GM18499 (cell line): Measurements from ENCODE around the gene BFSP2.
"Not testable (repeated sequence)": the region's sequence is repeated elsewhere in the genome, so short reads cannot be mapped to it uniquely, and the experiment has no call there.

Source experiments
- ATAC-seq: cut with Tn5 transposase; IDR thresholded peaks from one replicate; pipeline ENCODE4 v1.9.1; 2021; ENCODE audit warnings: moderate number of reproducible peaks; ENCODE audit not compliant: insufficient read depth, unreplicated experiment

BFSP2 gene

DNA sequence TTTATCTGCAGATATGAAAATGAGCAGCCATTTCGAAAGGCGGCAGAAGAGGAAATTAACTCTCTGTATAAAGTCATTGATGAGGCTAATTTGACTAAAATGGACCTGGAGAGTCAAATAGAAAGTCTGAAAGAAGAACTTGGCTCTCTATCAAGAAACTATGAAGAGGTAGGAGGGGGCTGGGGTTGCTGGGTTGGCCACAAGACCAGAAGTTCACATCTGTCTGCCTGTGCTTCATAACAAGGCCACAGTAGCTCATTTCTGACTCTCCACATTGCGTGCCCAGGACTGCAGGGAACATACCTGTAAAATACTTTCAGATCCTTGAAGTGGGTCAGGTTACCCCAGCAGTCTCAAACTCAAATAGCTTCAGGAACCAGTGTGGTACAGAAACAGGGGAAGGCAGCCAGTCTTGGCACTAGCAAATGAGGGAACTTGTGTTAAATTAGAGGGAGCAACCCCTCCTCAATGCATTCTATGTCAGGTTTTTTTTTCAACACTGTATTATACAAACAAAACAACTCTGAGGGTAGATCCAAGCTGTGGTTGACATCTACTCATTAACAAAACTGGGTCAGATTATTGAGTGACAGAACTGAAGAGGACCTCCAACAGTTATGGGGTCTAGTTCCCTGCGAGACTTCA lies 48.7 kb downstream of the BFSP2 start:
- ATAC-seq, result peak; percentile 64

DNA sequence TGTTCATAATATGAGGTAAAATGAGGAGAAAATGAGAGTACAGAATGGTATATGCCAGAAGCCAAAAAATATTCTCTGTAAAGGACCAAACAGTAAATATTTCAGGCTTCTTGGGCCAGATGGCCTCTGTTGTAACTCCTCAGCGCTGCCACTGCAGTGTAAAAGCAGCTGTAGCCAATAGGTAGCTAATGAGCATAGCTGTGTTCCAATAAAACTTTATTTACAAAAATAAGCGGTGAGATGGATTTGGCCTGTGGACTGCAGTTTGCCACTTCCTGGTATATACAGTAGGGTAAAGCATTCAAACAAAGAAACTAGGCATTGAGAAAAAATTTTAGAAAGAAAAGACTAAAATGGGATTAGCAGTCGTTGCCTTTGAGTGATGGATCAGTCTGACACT lies 51.5 kb downstream of the BFSP2 start:
- no peak for ATAC-seq

DNA sequence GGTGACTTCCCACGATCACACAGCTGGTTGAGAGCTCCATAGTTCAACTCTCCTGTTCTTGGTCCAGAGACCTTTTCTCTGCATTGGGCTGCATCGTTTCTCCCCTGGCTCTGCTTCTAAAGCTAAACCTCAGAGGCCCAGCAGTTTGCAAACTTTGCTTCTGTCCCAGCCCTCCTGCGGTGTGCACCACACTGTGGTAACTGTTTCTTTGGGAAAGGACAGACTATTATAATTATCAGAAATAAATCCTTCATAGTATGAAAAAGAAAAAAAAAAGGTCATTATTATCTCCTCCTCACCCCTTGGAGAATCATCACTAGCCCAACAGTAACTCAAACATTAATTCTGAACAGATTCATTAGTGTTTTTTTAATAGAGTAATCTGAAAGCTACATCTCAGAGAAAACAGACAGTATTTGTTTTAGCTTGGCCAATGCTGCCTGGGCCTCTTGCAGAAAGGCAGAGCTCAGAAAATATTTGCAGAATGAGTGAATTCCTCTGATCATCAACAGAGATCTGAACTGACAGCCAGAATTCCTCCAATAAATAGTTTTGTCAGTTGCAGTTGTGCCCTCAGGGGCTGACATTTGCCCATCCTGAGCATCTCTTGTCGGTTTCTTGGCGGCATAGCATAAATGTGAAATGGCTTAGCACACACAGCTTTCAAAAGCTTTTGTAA lies 52.9 kb downstream of the BFSP2 start:
- no peak for ATAC-seq

DNA sequence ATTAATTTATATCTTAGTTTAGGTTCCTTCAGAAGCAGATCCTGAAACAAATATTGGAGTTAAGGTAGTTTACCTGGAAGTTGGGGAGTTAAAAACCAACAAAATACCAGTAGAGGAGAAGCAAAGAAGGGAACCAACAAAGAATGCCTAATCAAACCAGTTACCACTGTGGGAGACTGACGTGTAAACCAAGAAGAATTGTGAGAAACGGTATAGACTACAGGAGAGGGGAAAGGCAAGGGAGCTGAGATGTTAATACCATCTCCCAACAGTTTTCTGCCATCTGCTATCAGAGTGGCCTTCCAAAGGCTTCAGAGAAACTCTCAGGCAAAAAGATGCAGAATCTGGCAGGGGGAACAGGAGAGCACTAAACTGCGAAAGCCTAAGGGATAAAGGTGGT lies 53.5 kb downstream of the BFSP2 start:
- no peak for ATAC-seq

DNA sequence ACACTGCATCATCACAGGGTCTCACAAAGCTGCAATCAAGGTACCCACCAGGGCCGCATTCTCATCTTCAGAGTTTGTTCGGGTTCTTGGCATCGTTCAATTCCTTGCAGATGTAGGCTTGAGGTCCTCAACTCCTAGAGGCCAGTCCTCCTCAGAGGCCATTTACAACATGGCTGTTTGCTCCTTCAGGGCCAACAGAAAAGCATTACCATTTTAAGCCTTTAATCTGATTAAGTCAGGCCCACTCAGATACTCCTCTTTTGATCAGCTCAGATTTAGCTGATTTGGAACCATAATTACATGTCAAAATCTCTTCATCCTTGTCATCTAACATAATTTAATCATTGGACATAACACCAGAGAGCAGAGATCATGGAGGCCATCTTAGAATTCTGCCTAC lies 55.4 kb downstream of the BFSP2 start:
- no peak for ATAC-seq

DNA sequence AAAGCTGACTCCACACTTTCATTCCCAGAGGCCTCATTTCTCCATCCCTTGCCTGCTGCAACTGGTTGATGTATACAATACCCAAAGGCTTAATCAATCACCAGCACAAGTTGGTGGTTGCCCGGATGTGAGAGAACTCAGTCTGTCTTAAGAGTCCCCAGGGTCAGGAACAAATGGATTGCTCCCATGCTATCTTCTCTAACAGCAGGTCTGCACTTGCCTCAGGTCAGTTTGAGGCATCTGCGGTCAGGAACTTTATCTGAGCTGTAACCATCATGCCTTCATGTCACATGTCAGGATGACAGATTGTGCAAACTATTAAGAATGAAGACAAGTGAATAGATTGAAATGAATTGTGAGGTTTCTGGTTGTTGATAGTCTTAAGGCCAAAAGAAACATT lies 56.1 kb downstream of the BFSP2 start:
- no peak for ATAC-seq

DNA sequence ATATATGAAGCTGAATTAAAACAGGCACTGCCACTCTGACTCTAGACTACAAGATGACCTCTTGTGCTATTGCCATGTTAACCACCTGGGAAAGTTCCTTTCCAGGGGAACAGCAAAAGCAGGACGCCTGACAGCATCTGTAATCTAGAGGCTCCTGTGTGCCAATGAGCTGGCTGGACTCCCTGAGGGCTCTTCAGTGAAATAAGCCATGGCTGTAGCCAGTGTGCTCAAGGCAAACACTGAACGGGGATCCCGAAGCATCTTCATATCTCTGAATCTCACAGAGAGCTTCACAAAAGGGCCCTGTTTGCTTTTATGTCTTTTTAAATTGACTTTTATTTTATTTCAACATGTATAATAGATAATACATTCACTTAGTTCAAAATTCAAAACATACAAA lies 57.2 kb downstream of the BFSP2 start:
- no peak for ATAC-seq

DNA sequence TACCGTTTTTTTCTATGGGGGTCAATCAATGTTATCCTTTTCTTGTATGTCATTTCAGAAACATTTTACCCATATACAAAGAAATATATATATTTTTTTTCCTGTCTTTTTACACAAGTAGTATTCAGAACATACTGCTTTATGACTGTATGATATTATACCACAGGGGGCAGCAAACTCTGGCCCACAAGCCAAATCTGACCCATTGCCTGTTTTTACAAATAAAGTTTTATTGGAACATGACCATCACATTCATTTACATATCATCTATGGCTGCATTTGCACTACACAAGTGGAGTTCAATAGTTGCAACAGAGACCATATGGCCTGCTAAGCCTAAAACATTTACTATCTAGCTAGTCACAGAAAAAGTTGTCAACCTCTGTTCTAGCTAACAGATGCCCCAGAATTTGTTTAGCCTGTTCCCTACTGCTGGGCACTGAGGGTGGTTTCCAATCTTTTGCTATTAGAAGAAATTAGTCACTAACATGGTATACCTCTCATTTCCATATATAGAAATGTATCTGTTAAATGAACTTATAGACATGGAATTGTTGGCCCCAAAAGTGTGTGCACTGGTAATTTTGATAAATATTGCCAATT lies 57.7 kb downstream of the BFSP2 start:
- ATAC-seq, result no peak

DNA sequence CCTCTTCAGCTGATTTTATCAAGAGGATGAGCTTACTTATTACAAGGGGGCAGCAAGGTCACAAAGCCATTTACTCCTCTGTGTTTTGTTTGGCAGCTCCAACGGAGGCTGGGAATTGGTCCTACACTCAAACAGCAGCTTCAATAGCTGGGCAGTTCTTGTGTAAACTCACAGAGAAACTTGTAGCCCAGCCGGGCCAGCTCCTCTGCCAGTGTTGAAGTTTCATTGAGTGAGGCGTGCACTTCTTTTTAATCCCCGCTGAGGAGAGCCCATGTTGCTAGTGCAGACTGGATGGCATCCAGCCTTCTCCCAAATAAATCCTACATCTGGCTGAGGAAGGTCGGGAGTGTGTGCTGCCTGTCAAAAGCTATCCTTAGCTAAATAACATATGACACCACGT lies 59.5 kb downstream of the BFSP2 start:
- ATAC-seq, result no peak

DNA sequence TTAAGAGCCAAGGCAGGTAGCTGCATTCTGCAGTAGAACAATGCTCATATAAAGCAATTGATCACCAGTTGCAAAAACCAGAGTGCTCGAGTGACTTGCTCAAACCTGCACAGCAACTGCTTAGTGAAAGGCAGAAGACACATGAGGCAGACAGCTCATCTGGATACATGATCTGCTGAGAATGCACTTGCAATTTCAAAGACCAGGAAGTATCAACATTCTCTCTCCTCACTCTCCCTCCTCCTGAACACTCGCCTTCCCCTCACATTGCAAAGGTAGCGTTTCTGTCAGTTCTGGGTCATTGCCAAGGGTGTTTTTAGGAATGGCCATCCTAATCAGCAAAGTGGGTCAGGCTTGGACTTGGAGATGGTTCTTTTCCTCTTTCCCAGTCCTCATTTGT lies 61.0 kb downstream of the BFSP2 start:
- no peak for ATAC-seq

DNA sequence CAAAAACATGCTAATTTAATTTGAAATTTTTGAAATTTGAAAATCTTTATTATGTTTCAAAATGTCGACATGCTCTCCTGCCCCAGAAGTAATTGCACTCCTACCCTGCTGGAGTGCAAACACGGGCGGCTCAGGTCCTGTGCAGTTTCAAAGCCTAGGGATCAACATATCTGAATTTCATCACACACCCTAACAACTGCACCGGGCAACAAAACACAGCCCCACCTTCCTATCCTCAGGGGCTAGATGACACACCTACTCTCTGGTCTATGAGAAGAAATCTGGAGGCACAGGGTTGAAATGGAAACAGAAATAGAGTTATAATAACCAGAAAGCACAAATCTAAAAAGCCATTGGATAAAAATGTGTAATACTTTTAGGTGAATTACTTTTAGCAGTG lies 61.4 kb downstream of the BFSP2 start:
- no peak for ATAC-seq

DNA sequence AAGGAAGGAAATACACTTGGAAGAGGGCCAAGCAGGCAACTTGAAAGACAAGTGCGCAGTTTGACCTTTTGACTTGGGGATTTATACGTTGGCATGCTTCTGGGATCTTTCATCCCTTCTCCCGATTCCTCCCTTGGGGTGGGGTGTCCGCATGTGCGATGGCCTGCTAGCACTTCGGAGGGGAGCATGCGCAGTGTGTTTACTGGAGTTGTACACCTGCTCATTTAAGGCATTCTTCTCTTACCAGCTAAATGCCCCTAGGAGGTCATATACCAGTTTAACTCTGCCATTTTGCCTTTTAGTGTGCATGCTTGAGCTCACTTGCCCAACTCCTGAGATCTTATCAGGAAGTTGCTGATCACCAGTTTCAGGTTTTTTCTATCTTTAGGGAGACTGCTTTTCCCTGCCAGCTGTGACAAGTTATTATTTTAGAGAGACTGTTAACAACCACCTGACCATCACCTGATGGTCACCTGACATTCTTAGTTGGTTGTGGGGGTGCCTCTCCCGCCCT lies 63.5 kb downstream of the BFSP2 start:
- no peak for ATAC-seq

DNA sequence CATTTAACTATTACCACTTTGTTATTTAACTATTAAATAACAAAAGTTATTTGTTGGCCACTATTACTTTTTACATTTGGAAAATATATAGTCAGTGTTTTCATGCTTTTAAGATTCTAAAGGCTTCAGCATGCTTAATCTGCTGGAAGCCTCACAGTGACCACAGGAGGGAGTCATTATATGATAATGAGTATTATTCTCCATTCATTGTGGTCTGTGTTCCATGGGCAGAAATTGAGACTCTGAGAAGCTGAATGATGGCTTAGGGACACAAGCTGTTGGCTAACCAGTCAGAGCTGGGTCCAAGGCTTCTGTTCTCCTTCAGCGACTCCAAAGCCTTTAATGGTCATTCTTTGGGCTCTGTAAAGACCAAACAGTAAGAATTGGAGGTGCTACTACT lies 64.7 kb downstream of the BFSP2 start:
- ATAC-seq, result no peak

DNA sequence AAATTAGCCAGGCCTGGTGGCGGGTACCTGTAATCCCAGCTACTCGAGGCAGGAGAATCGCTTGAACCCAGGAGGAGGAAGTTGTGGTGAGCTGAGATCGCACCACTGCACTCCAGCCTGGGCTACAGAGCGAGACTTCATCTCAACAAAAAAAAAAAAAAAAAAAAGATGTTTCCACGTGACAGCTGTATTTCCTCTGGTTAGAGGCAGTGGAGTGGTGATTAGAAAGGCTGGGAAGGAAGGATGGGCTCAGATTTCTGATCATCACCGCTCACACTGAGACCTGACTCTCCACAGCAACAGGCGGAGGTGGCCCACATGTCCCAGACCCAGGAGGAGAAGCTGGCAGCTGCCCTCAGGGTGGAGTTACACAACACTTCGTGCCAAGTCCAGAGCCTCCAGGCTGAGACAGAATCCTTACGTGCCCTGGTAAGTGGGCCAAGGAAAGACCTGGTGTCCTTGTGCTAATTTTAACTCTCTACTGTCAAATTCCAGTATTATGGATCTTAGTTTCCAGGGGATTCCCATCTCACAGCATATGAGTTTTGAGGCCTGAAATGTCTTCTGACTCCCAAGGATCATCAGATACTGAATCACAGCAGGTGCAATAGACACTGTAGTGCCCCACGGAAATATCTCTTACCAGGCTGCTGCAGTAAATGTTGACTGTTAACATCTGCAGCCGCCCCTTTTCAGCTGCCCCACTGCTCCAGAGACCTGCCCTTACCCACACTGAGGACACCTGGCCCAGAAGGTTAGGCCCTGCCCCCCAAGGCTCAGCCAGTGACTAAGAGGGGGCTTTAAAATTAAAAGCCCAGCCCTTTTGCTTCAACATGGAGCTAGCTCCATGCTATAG lies 66.9 kb downstream of the BFSP2 start:
- no peak for ATAC-seq

DNA sequence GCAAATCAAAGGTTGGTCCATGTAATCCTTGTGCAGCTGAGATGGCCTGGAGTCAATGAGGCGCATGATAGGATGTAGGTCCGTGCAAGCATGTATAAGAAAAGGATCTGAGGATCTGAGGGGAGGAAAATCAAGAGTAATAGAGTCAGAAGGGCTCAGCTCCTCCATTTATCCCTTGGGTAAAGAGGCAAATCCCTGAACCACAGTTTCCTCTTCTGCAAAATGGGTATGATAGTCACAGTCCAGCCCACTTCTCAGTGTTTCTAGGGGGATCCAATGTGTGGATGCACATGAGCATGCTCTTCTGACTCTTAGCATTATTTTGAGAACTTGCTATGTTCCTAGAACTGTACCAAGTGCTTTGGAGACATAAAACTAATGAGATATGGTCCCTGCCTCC lies 67.9 kb downstream of the BFSP2 start:
- ATAC-seq, result no peak

DNA sequence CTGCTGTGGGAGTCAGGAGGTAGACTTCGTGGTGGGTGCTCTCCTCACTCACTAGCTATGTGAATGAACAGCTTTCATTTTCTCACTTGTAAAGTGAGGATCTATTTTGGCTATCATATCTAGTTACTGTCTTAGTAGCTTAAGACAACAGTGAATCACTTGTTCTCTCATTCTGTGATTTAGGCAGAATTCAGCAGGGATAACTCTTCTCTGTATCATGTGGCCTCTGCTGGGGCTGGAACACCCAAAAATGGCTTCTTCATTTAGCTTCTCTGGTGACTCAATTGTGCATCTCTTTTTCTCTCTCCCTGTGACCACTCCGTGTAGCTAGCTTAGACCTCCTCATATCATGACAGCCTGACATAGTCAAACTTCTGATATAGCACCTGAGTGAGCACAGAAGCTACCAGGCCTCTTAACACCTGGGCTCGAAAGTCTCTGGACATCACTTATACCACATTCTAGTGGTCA lies 68.4 kb downstream of the BFSP2 start:
- no peak for ATAC-seq

DNA sequence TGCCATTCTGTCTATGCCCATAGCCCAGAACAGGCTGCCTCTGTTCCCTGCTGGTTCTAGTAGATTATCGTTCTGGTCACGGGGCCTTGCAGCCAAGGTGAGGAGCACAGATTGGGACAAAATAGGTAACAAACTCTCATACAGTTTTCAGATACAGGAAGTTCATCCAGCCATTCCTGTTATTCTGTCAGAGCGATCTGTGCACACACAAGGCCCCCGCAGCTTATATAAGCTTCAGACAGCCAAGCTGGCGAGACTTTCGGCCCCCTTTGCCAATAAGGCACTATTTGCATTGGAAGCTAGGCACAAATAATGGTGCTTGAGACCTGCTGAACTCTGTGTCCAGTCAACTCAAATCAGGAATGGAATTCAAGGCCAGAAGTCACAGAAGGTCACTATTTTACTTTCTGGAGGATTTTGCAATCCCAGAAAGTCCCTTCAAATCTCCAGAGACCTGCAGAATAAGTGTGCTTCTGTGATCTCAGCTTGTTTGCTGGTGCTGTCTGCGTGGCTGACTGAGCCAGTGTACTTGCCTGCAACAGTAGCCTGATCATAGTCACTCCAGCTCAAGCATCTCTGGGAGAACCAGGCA lies 69.4 kb downstream of the BFSP2 start:
- no peak for ATAC-seq

DNA sequence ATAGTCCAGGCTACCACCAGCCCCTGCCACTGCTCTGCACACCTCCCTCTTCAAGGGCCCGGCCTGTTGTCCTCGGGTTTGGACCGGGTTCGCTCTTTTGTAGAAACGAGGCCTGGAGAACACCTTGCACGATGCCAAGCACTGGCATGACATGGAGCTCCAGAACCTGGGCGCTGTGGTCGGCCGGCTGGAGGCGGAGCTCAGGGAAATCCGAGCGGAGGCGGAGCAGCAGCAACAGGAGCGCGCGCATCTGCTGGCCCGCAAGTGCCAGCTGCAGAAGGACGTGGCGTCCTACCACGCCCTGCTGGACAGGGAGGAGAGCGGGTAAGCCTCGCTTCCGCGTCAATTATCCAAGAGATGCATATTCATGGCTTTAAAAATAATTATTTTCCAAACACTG lies 72.4 kb downstream of the BFSP2 start:
- no peak for ATAC-seq

DNA sequence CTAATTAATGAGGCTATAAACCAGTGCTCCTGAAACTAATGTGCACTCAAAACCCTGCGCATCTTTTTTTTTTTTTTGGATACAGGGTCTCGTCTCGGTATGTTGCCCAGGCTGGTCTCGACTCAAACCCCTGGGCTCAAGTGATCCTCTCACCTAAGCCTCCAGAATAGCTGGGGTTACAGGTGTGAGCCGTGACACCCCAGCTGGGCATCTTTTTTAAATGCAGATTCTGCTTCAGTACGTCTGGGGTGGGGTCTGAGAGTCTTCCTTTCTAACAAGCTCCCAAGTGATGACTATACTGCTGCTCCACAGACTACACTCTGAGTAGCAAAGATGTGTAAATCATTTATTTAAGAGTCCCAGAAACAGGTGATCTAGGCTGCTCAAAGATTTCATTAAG lies 73.0 kb downstream of the BFSP2 start:
- no peak for ATAC-seq

DNA sequence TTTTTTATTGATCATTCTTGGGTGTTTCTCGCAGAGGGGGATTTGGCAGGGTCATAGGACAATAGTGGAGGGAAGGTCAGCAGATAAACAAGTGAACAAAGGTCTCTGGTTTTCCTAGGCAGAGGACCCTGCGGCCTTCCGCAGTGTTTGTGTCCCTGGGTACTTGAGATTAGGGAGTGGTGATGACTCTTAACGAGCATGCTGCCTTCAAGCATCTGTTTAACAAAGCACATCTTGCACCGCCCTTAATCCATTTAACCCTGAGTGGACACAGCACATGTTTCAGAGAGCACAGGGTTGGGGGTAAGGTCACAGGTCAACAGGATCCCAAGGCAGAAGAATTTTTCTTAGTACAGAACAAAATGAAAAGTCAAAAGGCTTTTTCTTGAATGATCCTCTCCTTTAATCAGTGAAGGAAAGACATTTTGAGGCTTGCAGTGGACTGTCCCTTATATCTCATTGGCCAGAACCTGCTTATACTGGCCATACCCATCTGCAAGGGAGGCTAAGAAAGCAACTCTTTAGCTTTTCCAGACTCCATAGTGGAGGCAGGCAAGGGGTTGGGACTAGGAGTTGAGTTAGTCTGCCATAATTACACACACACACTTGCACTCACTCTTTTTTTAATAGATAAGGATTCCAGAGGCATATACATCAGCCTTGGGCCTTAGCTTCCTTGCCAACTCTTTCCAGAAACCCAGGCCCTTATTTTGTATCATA lies 73.8 kb downstream of the BFSP2 start:
- not testable (repeated sequence) for ATAC-seq
